Activated T-helper 9 cell treated with anti-CD3 and anti-CD28 coated beads, Interleukin-2, amount 50 U/mL, for 16 hours (primary cell): Measurements from ENCODE around the gene ANO6.
"Not testable (repeated sequence)": the region's sequence is repeated elsewhere in the genome, so short reads cannot be mapped to it uniquely, and the experiment has no call there.

ENCODE experiments used
- DNase-seq: peaks from one replicate; pipeline ENCODE4 v3.0.0-alpha.2; 2020; ENCODE audit warnings: low read depth

Gene ANO6

GRCh38 chr12:45215419-45216229 is at the start of gene ANO6:
ANO6 (plus strand) TSS chr12:45216095; CDS start chr12:45216322, 227 bp downstream.
- DNase-seq, result peak; percentile 71

- no peak for DNase-seq
Observed at GRCh38 chr12:45168976-45169375, 46.9 kb upstream of the ANO6 start.

GRCh38 chr12:45170456-45171042 is 45.3 kb upstream of the ANO6 start:
- DNase-seq, result peak; percentile 65

- not testable (repeated sequence) for DNase-seq
Observed at GRCh38 chr12:45173293-45173692, 42.6 kb upstream of the ANO6 start.

GRCh38 chr12:45174595-45174994 is 41.3 kb upstream of the ANO6 start:
- DNase-seq, result no peak

- DNase-seq, result no peak
Observed at GRCh38 chr12:45178771-45179170, 37.1 kb upstream of the ANO6 start.

GRCh38 chr12:45182511-45182910 is 33.4 kb upstream of the ANO6 start:
- no peak for DNase-seq

GRCh38 chr12:45183246-45183645 is 32.6 kb upstream of the ANO6 start:
- no peak for DNase-seq

GRCh38 chr12:45184147-45184963 is 31.5 kb upstream of the ANO6 start:
- no peak for DNase-seq

- DNase-seq, result no peak
Observed at GRCh38 chr12:45186762-45187161, 29.1 kb upstream of the ANO6 start.

- DNase-seq, result no peak
Observed at GRCh38 chr12:45189766-45190403, 26.0 kb upstream of the ANO6 start.

GRCh38 chr12:45191239-45191638 is 24.7 kb upstream of the ANO6 start:
- DNase-seq, result no peak

- no peak for DNase-seq
Observed at GRCh38 chr12:45192707-45193106, 23.2 kb upstream of the ANO6 start.

GRCh38 chr12:45200491-45201043 is 15.3 kb upstream of the ANO6 start:
- DNase-seq, result no peak

GRCh38 chr12:45203767-45204166 is 12.1 kb upstream of the ANO6 start:
- DNase-seq, result no peak

- DNase-seq, result no peak
Observed at GRCh38 chr12:45204757-45205156, 11.1 kb upstream of the ANO6 start.

GRCh38 chr12:45205165-45205825 is 10.6 kb upstream of the ANO6 start:
- no peak for DNase-seq

- DNase-seq, result no peak
Observed at GRCh38 chr12:45208604-45209487, 7.0 kb upstream of the ANO6 start.

GRCh38 chr12:45209784-45210183 is 6.1 kb upstream of the ANO6 start:
- DNase-seq, result no peak

GRCh38 chr12:45212064-45212463 is 3.8 kb upstream of the ANO6 start:
- no peak for DNase-seq
